C4-2B (cell line): ENCODE results near the gene PGAM5.
A peak's percentile ranks its signal among the peaks of the same experiment; 100 is the strongest.

ENCODE experiments used
- ZFX ChIP-seq: fragments of 450-650 bp; IDR thresholded peaks from 2 replicates; pipeline ENCODE4 v1.6.1; 2017
- TF ChIP-seq, protein P1 (sequence below): fragments of 450-650 bp; conservative IDR thresholded peaks from 2 replicates; pipeline ENCODE4 v1.5.1; 2017; ENCODE audit warnings: mild to moderate bottlenecking

DNA sequence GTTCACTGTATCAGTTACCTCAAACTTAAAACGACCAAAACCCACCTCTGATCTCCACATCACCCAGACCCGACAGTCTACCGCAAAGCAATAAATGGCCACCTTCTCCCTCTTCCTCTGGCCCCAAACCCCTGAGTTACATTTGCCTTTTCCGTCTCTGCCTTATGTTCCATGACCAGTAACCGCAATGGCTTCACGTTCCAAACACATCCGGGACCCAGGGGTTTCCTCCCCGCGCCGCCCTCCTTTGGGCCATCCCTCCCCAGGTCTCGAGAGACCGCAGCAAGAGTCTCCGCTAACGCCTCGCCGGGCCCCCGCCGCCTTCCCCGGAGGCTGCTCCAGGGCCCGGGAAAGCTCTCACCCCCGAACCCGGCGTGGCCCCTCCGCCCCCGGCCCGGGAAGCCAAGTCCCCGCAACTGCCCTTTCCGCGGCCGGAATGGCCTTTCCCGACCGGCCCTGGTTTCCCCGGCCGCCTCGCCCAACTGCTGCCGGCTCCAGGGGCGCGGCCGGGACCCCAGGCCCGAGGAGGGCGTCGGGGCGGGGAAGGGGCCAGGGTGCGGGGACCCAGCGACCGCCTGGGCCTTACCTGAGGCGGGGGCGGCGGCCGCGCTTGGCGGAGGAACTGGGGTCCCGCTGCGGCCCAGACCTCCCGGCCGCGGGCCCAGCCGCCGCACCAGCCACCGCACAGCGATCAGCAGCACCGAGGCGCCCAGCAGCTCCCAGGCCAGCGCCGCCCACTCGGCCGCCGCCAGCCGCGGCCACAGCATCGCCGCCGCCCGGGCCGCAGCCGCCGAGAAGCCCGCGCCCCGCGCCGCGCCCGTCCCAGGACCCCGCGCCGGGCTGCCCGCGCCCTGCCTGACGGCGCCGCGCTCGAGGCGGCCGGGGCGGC lies 50.6 kb downstream of the PGAM5 start, which contains the start of gene ANKLE2:
- TF ChIP-seq, protein P1, sequence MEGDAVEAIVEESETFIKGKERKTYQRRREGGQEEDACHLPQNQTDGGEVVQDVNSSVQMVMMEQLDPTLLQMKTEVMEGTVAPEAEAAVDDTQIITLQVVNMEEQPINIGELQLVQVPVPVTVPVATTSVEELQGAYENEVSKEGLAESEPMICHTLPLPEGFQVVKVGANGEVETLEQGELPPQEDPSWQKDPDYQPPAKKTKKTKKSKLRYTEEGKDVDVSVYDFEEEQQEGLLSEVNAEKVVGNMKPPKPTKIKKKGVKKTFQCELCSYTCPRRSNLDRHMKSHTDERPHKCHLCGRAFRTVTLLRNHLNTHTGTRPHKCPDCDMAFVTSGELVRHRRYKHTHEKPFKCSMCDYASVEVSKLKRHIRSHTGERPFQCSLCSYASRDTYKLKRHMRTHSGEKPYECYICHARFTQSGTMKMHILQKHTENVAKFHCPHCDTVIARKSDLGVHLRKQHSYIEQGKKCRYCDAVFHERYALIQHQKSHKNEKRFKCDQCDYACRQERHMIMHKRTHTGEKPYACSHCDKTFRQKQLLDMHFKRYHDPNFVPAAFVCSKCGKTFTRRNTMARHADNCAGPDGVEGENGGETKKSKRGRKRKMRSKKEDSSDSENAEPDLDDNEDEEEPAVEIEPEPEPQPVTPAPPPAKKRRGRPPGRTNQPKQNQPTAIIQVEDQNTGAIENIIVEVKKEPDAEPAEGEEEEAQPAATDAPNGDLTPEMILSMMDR = no peak
- peak; percentile 88 for TF ChIP-seq ZFX
